ENCODE measurements around the gene SLCO1A2. TPM values are rescaled to one million over a fixed set of nuclear protein-coding genes. Genes with fewer than 3 reads are reported as not detected.
"Not testable (repeated sequence)": the region's sequence is repeated elsewhere in the genome, so short reads cannot be mapped to it uniquely, and the experiment has no call there.

Gene SLCO1A2, protein sequence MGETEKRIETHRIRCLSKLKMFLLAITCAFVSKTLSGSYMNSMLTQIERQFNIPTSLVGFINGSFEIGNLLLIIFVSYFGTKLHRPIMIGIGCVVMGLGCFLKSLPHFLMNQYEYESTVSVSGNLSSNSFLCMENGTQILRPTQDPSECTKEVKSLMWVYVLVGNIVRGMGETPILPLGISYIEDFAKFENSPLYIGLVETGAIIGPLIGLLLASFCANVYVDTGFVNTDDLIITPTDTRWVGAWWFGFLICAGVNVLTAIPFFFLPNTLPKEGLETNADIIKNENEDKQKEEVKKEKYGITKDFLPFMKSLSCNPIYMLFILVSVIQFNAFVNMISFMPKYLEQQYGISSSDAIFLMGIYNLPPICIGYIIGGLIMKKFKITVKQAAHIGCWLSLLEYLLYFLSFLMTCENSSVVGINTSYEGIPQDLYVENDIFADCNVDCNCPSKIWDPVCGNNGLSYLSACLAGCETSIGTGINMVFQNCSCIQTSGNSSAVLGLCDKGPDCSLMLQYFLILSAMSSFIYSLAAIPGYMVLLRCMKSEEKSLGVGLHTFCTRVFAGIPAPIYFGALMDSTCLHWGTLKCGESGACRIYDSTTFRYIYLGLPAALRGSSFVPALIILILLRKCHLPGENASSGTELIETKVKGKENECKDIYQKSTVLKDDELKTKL
- 5.2 and 6.8 TPM in 2 replicates for total RNA-seq (2014; rRNA removed; shearing (Covaris generic))

- H3K36me3 ChIP-seq (replicated peaks; ENCODE audit: control insufficient read depth, insufficient read depth, low read length): no peaks in the 10 kb centered on the region
- DNase-seq: no peak
- no peak within 1 kb of the TSS for H3K4me3 ChIP-seq (ENCODE audit: insufficient read depth, low read depth, low read length)
- no peaks in the 10 kb centered on the region for H3K27me3 ChIP-seq (ENCODE audit: control insufficient read depth, insufficient read depth, low read length)
Measured at GRCh38 chr12:21334771-21335325, at the start of gene SLCO1A2. TSS of gene SLCO1A2 (minus strand) at chr12:21334917. CDS start at chr12:21334647, 270 bp downstream.

GRCh38 chr12:21384261-21384660 lies 49.5 kb upstream of the SLCO1A2 start:
- Histone ChIP-seq H3K4me3 (ENCODE audit: insufficient read depth, low read depth, low read length) (no peak overlapping the region), H3K36me3 (replicated peaks; ENCODE audit: control insufficient read depth, insufficient read depth, low read length) (no peaks in the 10 kb centered on the region), H3K27me3 (ENCODE audit: control insufficient read depth, insufficient read depth, low read length) (no peaks in the 10 kb centered on the region)
- no peak for DNase-seq

GRCh38 chr12:21381320-21381719 lies 46.6 kb upstream of the SLCO1A2 start:
- H3K36me3 ChIP-seq (replicated peaks; ENCODE audit: control insufficient read depth, insufficient read depth, low read length); H3K27me3 ChIP-seq (ENCODE audit: control insufficient read depth, insufficient read depth, low read length); DNase-seq; H3K4me3 ChIP-seq (ENCODE audit: insufficient read depth, low read depth, low read length): not testable (repeated sequence)

- no peak for DNase-seq
- no peaks in the 10 kb centered on the region for H3K36me3 ChIP-seq (replicated peaks; ENCODE audit: control insufficient read depth, insufficient read depth, low read length)
- H3K27me3 ChIP-seq (ENCODE audit: control insufficient read depth, insufficient read depth, low read length): no peaks in the 10 kb centered on the region
- H3K4me3 ChIP-seq (ENCODE audit: insufficient read depth, low read depth, low read length): no peak overlapping the region
Measured at GRCh38 chr12:21379218-21379617, 44.5 kb upstream of the SLCO1A2 start.

DNA sequence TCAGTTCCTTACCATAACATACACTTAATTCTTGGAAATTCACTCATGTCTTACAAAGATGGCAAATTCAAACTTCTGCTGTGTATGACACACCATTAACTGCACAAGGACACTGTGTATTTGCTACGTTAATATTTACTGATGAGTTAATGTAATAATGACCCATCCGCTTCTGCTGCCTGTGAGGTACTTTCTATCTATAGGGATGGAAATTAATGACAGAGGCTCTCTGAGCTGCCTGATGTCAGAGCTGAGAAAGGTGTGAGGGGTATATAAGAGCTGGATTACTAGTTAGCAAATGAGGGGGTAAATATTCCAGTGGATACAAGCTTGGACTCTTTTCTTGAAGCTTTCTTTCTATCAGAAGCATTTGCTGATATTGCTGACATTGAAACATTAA lies 37.9 kb upstream of the SLCO1A2 start, which contains the start of gene IAPP:
Gene IAPP, plus strand, starts transcription at position 301 of the 400 bp plus-strand sequence. CDS start 450 bp downstream, outside the sequence.
- Histone ChIP-seq H3K27me3 (ENCODE audit: control insufficient read depth, insufficient read depth, low read length) (no peaks in the 10 kb centered on the region), H3K36me3 (replicated peaks; ENCODE audit: control insufficient read depth, insufficient read depth, low read length) (no peaks in the 10 kb centered on the region), H3K4me3 (ENCODE audit: insufficient read depth, low read depth, low read length) (no peak within 1 kb of the TSS)
- DNase-seq: no peak

DNA sequence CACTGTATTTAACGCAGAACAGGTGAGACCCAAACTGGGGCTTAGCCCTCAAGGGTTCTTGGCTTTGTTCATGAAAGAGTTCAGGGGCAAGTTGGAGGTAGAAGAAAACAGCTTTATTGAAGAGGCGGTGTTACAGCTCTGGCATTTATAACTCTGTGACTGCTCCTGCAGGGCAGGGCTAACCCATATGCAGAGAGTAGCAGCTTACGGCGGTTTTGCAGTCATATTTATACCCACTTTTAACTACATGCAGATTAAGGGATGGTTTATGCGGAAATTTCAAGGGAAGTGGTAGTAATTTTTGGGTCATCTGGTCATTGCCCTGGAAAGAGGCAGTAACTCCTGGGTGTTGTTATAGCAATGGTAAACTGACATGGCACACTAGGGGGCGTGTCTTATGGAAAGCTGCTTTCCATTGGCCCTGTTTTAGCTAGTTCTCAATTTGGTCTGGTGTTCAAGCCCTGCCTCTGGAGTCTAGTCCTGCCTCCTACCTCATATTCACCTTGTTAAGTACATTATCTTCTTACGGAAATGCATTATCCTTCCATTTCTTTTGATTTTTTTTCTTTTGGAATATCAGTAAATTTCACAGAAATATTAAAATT lies 36.2 kb upstream of the SLCO1A2 start:
- H3K27me3 ChIP-seq (ENCODE audit: control insufficient read depth, insufficient read depth, low read length): no peaks in the 10 kb centered on the region
- DNase-seq: no peak
- no peak overlapping the region for H3K4me3 ChIP-seq (ENCODE audit: insufficient read depth, low read depth, low read length)
- H3K36me3 ChIP-seq (replicated peaks; ENCODE audit: control insufficient read depth, insufficient read depth, low read length): no peaks in the 10 kb centered on the region

DNA sequence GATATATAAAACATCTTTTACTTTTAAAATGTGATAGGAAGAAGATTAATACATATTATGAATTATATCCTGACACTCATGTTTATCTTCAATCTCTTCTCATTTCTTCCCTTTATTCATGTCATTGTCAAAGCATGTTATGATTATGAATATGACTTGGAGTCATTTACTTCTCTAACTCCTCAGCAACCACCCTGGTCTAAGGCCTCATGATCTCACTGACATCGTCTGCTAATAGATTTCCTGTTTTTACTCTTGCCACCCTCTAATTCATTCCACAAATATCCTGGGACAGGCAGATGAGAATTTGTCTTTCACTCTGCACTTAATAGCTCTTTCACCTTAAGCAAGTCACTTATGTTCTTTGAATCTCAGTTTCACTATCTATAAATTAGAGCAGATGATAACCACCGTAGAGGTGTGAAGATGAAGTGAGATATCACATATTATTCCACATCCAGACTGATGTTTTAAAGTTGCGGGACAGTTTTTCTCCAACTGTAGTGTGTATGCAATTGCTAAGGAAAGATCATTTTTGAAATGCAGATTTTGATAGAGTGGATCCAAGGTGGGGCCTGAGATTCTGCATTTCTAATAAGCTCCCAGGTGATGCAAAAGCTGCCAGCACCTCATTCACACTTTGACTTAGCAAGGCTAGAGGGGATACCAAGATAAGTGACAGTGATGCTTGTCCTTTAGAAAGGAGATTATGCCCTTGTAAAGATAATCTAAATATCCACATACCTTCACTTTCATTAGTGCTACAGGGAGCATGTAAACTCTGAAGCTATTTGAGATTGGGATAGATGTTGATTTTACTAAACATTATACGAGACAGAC lies 34.6 kb upstream of the SLCO1A2 start:
- Histone ChIP-seq H3K4me3 (ENCODE audit: insufficient read depth, low read depth, low read length) (no peak overlapping the region), H3K36me3 (replicated peaks; ENCODE audit: control insufficient read depth, insufficient read depth, low read length) (no peaks in the 10 kb centered on the region), H3K27me3 (ENCODE audit: control insufficient read depth, insufficient read depth, low read length) (no peaks in the 10 kb centered on the region)
- DNase-seq: no peak

DNA sequence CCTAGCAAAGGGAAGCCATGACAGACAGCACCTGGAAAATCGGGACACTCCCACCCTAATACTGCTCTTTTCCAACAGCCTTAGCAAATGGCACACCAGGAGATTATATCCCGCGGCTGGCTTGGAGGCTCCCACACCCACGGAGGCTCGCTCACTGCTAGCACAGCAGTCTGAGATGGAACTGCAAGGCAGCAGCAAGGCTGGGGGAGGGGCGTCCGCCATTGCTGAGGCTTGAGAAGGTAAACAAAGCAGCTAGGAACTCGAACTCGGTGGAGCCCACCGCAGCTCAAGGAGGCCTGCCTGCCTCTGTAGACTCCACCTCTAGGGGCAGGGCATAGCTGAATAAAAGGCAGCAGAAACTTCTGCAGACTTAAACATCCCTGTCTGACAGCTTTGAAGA lies 25.9 kb upstream of the SLCO1A2 start:
- H3K4me3 ChIP-seq (ENCODE audit: insufficient read depth, low read depth, low read length); DNase-seq; H3K27me3 ChIP-seq (ENCODE audit: control insufficient read depth, insufficient read depth, low read length); H3K36me3 ChIP-seq (replicated peaks; ENCODE audit: control insufficient read depth, insufficient read depth, low read length): not testable (repeated sequence)

- Histone ChIP-seq H3K27me3 (ENCODE audit: control insufficient read depth, insufficient read depth, low read length) (no peaks in the 10 kb centered on the region), H3K36me3 (replicated peaks; ENCODE audit: control insufficient read depth, insufficient read depth, low read length) (no peaks in the 10 kb centered on the region), H3K4me3 (ENCODE audit: insufficient read depth, low read depth, low read length) (no peak overlapping the region)
- no peak for DNase-seq
Measured at GRCh38 chr12:21354641-21355040, 19.9 kb upstream of the SLCO1A2 start.

DNA sequence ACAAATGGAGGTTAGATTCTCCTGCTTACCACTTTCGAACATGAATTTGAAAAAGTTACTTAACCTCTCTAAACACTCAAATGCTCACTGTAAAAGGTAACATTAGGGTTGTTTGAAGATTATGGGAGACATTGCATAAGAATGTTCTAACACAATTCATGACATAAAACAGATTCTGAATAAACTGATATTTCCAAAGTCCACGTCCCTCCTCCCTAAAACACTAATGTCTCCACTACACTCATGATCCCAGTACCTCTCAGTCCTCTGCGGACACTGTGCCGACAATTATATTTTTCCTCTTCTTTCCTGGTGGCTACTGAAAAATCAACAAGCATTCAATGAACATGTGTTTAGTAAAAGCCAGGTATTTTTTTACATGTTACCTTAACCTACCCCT lies 19.2 kb upstream of the SLCO1A2 start:
- DNase-seq: no peak
- Histone ChIP-seq H3K27me3 (ENCODE audit: control insufficient read depth, insufficient read depth, low read length) (no peaks in the 10 kb centered on the region), H3K36me3 (replicated peaks; ENCODE audit: control insufficient read depth, insufficient read depth, low read length) (no peaks in the 10 kb centered on the region), H3K4me3 (ENCODE audit: insufficient read depth, low read depth, low read length) (no peak overlapping the region)

GRCh38 chr12:21353487-21353886 lies 18.8 kb upstream of the SLCO1A2 start:
- Histone ChIP-seq H3K4me3 (ENCODE audit: insufficient read depth, low read depth, low read length) (no peak overlapping the region), H3K27me3 (ENCODE audit: control insufficient read depth, insufficient read depth, low read length) (no peaks in the 10 kb centered on the region), H3K36me3 (replicated peaks; ENCODE audit: control insufficient read depth, insufficient read depth, low read length) (no peaks in the 10 kb centered on the region)
- no peak for DNase-seq

GRCh38 chr12:21350975-21351374 lies 16.3 kb upstream of the SLCO1A2 start:
- no peak for DNase-seq
- no peaks in the 10 kb centered on the region for H3K36me3 ChIP-seq (replicated peaks; ENCODE audit: control insufficient read depth, insufficient read depth, low read length)
- no peaks in the 10 kb centered on the region for H3K27me3 ChIP-seq (ENCODE audit: control insufficient read depth, insufficient read depth, low read length)
- H3K4me3 ChIP-seq (ENCODE audit: insufficient read depth, low read depth, low read length): no peak overlapping the region

DNA sequence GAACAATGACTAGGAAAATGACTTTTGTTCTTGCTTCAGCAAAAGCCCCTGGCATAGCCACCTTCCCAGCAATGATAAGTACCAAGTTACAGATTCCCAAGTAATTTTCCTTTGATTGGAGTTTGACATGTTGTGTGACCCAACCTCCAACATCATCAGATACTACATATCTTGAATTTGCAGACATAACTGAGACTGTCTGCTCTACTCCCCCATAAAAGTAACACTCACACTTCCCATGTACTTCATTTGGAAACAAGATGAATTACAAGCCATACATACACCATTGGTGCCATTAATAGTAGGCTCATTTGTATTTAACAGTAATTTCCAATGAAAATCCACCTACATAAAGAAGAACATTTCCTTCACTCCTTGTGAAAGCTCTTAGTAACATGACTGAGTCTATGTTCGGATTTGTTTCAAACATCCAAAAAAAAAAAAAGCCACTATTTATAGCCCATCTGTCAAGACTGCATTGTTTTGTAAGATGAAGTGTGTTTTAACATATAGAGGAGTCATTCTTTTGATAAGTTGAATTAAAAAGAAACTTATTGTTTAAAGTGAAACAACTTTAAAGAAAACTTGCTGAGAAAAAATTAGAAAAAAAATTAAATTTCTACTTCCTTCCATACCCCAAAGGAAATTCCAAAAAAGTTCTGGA lies 12.0 kb upstream of the SLCO1A2 start:
- no peak for DNase-seq
- H3K27me3 ChIP-seq (ENCODE audit: control insufficient read depth, insufficient read depth, low read length): no peaks in the 10 kb centered on the region
- H3K4me3 ChIP-seq (ENCODE audit: insufficient read depth, low read depth, low read length): no peak overlapping the region
- H3K36me3 ChIP-seq (replicated peaks; ENCODE audit: control insufficient read depth, insufficient read depth, low read length): no peaks in the 10 kb centered on the region

Data from H7 (cell line).